Subcutaneous abdominal adipose tissue (tissue), 5 donors: ENCODE measurements around the gene LPP.

ENCODE experiments used
- H3K27ac ChIP-seq: one replicate; pipeline ENCODE4 v1.7.0; 2013; ENCODE audit warnings: low read depth, mild to moderate bottlenecking, inconsistent platforms, low read length, moderate library complexity
- H3K27me3 ChIP-seq, 5 donors: one replicate each; pipeline ENCODE4 v1.7.0; 2013; ENCODE audit warnings: low read length in 5 of 5, inconsistent platforms in 1 of 5; ENCODE audit not compliant: control insufficient read depth in 5 of 5, insufficient read depth in 4 of 5
- H3K36me3 ChIP-seq, 5 donors: one replicate each; pipeline ENCODE4 v1.7.0; 2013; ENCODE audit warnings: low read length in 5 of 5; ENCODE audit not compliant: control insufficient read depth in 5 of 5, insufficient read depth in 5 of 5
- H3K4me1 ChIP-seq, 5 donors: one replicate each; pipeline ENCODE4 v1.7.0; 2013; ENCODE audit warnings: low read length in 5 of 5, mild to moderate bottlenecking in 3 of 5, moderate library complexity in 1 of 5; ENCODE audit not compliant: control insufficient read depth in 5 of 5, insufficient read depth in 5 of 5
- H3K4me3 ChIP-seq, 5 donors: one replicate each; pipeline ENCODE4 v1.7.0; 2013; ENCODE audit warnings: low read length in 5 of 5, low read depth in 1 of 5
- H3K9ac ChIP-seq, 5 donors: one replicate each; pipeline ENCODE4 v1.7.0; 2013; ENCODE audit warnings: low read length in 5 of 5, mild to moderate bottlenecking in 4 of 5, moderate library complexity in 3 of 5
- H3K9me3 ChIP-seq, 5 donors: one replicate each; pipeline ENCODE4 v1.7.0; 2013; ENCODE audit warnings: low read length in 5 of 5; ENCODE audit not compliant: control insufficient read depth in 5 of 5
- donor health status: healthy.
- donor health status: healthy.
- donor health status: healthy.
- donor health status: healthy.
- donor health status: healthy.

LPP gene

DNA sequence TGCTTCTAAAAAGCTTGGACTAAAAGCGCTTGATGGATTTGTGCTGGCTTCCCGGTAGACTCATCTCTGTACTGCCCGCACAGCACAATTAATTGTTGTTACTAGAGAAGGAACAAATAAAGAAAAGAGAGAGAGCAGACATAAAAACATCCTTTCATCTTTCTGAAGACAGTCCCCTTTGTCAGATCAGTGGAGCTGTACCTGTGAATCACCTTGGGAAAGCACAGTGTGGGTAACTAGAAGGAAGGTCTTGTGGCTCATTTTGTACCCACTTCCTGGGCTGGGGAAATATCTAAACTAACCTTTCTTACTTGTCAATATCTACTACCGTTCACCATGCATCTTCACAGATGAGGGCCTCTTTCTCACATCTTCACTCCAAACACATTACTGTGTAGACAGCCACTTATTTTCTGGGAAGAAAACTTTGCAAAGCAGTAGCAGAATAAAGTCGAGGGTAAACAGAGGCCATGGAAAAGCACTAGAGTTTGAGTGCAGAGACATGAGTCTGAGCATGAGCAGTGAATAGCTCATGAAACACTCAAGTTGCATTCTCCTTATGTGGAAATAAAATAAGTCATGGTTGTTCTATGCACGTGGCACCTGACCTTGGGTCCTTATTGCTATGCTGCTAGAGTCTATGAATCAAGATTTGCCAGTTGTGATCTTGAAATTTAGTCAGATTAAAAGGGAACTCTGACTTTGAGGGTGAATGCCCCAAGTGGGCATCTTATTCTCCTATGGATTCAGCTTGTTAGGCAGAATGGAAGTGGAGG, 169.3 kb downstream of the LPP start:
- Histone ChIP-seq H3K9me3 (no peaks in the 10 kb centered on the region), H3K36me3 (peaks cover 0 to 3% (median 0%) of the 10 kb centered on the region in 5 donors), H3K4me1 (peaks cover 0 to 4% (median 0%) of the 10 kb centered on the region in 5 donors), H3K4me3 (no peak overlapping the region), H3K27ac (no peak overlapping the region), H3K27me3 (no peaks in the 10 kb centered on the region), H3K9ac (no peak overlapping the region)

DNA sequence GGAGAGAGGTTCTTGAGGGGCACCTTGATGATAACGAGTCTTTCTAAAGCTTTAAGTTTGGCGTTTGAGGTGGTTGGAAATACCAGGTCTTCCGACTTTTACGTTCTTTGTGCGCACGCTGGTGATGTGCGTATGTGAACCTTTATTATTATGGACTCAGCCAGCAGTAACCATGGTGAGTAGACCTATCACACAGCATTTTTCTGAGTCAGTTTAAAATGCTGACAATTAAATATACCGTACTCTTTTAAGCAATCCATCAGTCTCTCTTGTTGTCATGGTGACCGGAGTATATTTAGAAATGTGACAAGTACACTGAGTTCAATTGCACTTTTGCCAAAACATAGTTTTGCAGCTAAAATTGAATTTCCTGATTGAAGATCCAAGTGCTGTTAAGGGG, 172.2 kb downstream of the LPP start:
- H3K4me3 ChIP-seq, result no peak overlapping the region
- no peak overlapping the region for H3K9ac ChIP-seq
- H3K27ac ChIP-seq, result no peak overlapping the region

DNA sequence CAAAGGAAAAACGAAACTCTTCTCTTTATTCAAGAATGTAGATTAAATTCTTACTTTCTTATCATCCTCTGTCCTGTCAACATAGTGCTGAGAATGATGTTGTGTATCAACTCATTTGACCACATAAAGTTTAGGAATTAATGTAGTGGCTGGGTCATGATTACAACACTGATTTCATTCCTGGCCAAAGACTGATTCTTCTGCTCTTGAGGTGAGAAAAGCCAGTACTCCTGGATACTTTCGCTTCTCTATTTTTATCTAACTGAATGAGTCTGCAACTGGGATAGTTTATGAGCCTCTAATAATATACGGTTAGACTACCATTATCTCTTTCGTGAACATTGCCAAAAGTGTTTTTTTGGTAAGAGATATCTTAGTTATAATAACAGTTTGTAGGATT, 173.0 kb downstream of the LPP start:
- no peak overlapping the region for H3K4me3 ChIP-seq
- H3K27me3 ChIP-seq, result no peaks in the 10 kb centered on the region
- peaks cover 0 to 3% (median 0%) of the 10 kb centered on the region in 5 donors for H3K36me3 ChIP-seq
- no peak overlapping the region for H3K9ac ChIP-seq
- no peaks in the 10 kb centered on the region for H3K9me3 ChIP-seq
- peaks cover 0 to 4% (median 0%) of the 10 kb centered on the region in 5 donors for H3K4me1 ChIP-seq
- no peak overlapping the region for H3K27ac ChIP-seq

More for the DNA sequence above, 172.2 kb downstream of the LPP start:
- Histone ChIP-seq H3K27me3 (no peaks in the 10 kb centered on the region), H3K9me3 (no peaks in the 10 kb centered on the region), H3K36me3 (peaks cover 0 to 3% (median 0%) of the 10 kb centered on the region in 5 donors), H3K4me1 (peaks cover 0 to 4% (median 0%) of the 10 kb centered on the region in 5 donors)

DNA sequence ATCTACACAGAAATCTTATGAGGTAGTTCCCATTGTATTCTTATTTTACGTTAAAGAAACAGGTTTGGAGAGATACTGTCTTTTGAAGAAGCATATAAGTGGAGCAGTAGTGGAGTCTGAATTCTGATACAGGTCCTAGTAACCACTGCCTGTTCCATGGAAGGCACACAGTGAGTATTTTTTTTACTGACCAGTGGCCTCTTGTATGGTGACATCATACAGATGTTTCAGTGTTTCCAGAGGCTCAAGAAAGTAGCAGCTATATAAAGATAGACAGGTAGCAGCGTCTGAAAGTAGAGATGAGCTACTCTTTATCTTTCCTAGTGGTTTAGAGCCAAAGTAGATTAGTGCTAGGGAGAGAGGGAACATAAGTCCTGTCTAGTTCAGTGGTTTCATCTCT, 173.5 kb downstream of the LPP start:
- H3K27ac ChIP-seq, result no peak overlapping the region
- peaks cover 0 to 3% (median 0%) of the 10 kb centered on the region in 5 donors for H3K36me3 ChIP-seq
- H3K9me3 ChIP-seq, result no peaks in the 10 kb centered on the region
- no peak overlapping the region for H3K4me3 ChIP-seq
- no peak overlapping the region for H3K9ac ChIP-seq
- no peaks in the 10 kb centered on the region for H3K27me3 ChIP-seq
- H3K4me1 ChIP-seq, result peaks cover 0 to 3% (median 0%) of the 10 kb centered on the region in 5 donors

DNA sequence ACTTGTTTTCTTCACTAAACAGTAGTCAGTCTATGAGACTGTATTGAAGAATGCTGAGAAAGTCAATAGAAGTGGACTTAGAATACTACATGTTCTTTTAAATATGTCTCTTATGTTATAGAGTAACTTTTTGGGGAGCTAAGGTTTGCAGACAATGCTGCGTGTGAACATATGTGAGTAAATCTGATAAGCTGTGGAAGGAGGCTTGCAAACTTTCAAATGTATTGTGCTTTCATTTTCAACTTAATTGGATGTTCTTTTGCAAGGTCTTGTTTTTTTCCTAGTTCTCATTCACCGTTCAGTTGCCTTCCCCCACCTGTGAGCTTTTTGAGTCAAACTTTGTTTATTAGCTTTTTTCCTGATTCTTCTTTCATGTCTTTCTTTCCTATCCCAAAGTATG, 176.2 kb downstream of the LPP start:
- no peak overlapping the region for H3K4me3 ChIP-seq
- H3K27me3 ChIP-seq, result no peaks in the 10 kb centered on the region
- no peak overlapping the region for H3K9ac ChIP-seq
- H3K9me3 ChIP-seq, result no peaks in the 10 kb centered on the region
- peaks cover 0 to 3% (median 0%) of the 10 kb centered on the region in 5 donors for H3K36me3 ChIP-seq
- H3K4me1 ChIP-seq, result peaks cover 0 to 3% (median 0%) of the 10 kb centered on the region in 5 donors
- no peak overlapping the region for H3K27ac ChIP-seq

DNA sequence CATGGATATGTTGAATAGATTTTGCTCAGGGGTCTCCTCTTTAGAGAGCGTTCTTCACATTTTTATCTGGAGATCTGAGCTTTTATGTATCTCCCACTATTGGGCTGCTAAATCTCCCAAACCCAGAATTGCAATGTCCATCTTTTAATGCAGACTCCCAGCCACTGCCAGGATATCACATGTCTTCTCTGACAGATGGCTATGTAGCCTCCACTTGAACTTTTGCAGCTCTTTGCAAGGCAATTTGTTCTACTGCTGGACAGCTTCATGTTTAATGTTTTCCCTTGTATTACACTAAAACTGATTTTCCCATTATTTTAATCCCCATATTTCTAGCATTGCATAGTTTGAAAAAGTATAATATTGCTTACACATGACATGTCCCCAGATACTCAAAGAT, 177.2 kb downstream of the LPP start:
- H3K27ac ChIP-seq, result no peak overlapping the region
- H3K9me3 ChIP-seq, result no peaks in the 10 kb centered on the region
- peaks cover 0 to 3% (median 0%) of the 10 kb centered on the region in 5 donors for H3K36me3 ChIP-seq
- no peaks in the 10 kb centered on the region for H3K27me3 ChIP-seq
- H3K9ac ChIP-seq, result no peak overlapping the region
- H3K4me3 ChIP-seq, result no peak overlapping the region
- peaks cover 0 to 3% (median 0%) of the 10 kb centered on the region in 5 donors for H3K4me1 ChIP-seq

DNA sequence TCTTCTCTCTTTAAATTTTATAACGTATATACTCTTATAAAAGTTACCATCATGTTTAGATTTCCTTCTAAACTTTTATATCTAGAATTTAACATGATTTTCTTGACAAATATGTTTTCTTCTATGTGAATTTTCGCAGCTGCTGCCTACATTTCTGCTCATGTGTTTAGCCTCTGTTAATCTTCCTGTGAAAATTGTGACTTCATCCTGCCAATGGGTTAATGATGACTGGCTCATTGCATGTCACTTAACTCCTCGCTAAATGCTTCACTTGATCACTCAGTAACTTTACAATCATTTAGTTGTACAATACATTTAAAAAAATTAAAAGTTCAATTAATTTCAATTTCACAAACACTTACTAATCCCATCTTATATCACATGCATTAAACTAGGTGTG, 178.1 kb downstream of the LPP start:
- H3K9ac ChIP-seq, result no peak overlapping the region
- H3K27me3 ChIP-seq, result no peaks in the 10 kb centered on the region
- H3K4me1 ChIP-seq, result no peaks in the 10 kb centered on the region
- H3K27ac ChIP-seq, result no peak overlapping the region
- H3K9me3 ChIP-seq, result no peaks in the 10 kb centered on the region
- peaks cover 0 to 3% (median 0%) of the 10 kb centered on the region in 5 donors for H3K36me3 ChIP-seq
- H3K4me3 ChIP-seq, result no peak overlapping the region

DNA sequence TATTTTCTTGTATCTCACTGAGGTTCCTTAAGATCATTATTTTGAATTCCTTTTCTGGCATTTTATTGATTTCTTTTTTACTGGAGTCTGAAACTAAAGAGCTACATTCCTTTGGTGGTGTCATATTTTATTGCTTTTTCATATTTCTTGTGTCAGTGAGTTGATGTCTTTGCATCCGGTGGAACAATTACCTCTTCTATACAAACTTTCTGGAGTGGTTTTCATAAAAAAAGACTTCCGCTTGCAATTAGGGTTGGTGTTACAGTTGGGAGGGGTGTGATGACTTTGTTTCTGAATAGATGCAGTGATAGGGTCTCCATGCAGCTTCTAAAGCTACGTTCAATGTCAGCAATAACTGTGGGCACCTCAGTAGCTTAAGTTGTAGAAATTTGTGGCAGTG, 181.7 kb downstream of the LPP start:
- H3K9ac ChIP-seq, result no peak overlapping the region
- no peak overlapping the region for H3K4me3 ChIP-seq
- H3K27me3 ChIP-seq, result no peaks in the 10 kb centered on the region
- no peaks in the 10 kb centered on the region for H3K9me3 ChIP-seq
- peaks cover 0 to 4% (median 2%) of the 10 kb centered on the region in 5 donors for H3K4me1 ChIP-seq
- H3K27ac ChIP-seq, result no peak overlapping the region
- H3K36me3 ChIP-seq, result no peaks in the 10 kb centered on the region

DNA sequence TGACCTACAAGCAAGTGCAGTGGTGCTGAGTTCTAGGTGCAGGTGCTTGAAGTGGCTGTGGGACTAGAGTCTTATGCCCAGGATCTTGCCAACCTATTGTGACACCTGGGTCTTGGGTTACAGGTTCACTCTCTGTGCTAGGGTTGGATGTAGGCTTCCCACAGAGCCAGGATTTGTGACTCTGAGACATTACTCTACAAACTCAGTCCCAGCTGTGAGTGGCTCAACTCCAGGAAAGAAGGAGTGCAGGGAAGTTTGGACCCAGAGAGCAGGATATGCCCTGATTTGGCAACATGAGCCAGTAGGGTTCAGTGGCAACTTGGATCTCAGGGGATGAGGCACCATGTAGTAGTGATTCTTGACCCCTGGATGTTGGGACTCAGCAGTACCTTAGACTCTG, 182.2 kb downstream of the LPP start:
- Histone ChIP-seq H3K36me3 (no peaks in the 10 kb centered on the region), H3K27me3 (no peaks in the 10 kb centered on the region), H3K27ac (no peak overlapping the region), H3K9me3 (no peaks in the 10 kb centered on the region), H3K4me1 (peaks cover 0 to 7% (median 3%) of the 10 kb centered on the region in 5 donors), H3K9ac (no peak overlapping the region), H3K4me3 (no peak overlapping the region)

DNA sequence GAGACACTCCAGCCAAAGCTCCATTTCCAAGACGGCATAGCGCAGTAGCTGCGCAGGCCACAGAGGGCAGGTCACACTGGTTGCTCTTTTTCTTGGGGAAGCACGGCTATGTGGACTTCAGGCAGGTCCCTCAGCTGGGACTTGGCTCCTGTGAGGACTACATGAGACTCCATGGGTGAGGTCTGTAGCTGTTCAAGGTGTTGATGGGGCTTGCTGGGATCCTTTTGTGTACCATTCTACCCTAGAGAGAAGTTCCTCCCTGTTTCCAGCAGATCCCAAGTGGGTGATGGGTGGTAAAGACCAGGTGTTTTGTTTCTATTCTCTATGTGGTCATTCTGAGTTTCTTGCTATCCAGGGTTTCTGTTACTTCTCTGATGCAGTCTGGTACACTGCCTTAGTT, 183.3 kb downstream of the LPP start:
- Histone ChIP-seq H3K36me3 (no peaks in the 10 kb centered on the region), H3K27ac (no peak overlapping the region), H3K4me1 (peaks cover 0 to 16% (median 5%) of the 10 kb centered on the region in 5 donors), H3K27me3 (no peaks in the 10 kb centered on the region), H3K9ac (no peak overlapping the region), H3K9me3 (no peaks in the 10 kb centered on the region), H3K4me3 (no peak overlapping the region)
